ENCODE measurements around the gene LGR5. TPM values are rescaled to one million over a fixed set of nuclear protein-coding genes. Genes with fewer than 3 reads are reported as not detected.

Gene LGR5
- total and polyA plus RNA-seq, 10 of the 15 experiments (the other 5 are each of a cell fraction or from before 2014, with no cell fraction given) = 2.1 TPM; not detected in 9

GRCh38 chr12:71556448-71556847, 116.8 kb downstream of the LGR5 start:
- FAIRE-seq (no peak), ATAC-seq (no peak), DNase-seq (ENCODE audit: low read depth, low spot score) (no peak)
- TF ChIP-seq IRF3 (IDR thresholded peaks at IDR 0.05) (no peak), ZNF592 (IDR thresholded peaks at IDR 0.05) (no peak), SRF (IDR thresholded peaks at IDR 0.05; ENCODE audit: low read depth in 2 of 2, low read length in 2 of 2) (no peak)
- TF ChIP-seq, protein P1, sequence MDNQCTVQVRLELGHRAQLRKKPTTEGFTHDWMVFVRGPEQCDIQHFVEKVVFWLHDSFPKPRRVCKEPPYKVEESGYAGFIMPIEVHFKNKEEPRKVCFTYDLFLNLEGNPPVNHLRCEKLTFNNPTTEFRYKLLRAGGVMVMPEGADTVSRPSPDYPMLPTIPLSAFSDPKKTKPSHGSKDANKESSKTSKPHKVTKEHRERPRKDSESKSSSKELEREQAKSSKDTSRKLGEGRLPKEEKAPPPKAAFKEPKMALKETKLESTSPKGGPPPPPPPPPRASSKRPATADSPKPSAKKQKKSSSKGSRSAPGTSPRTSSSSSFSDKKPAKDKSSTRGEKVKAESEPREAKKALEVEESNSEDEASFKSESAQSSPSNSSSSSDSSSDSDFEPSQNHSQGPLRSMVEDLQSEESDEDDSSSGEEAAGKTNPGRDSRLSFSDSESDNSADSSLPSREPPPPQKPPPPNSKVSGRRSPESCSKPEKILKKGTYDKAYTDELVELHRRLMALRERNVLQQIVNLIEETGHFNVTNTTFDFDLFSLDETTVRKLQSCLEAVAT (IDR thresholded peaks at IDR 0.05) = no peak
- H3K4me3 ChIP-seq = no peak overlapping the region
- ChIA-PET POLR2A (no interaction called here), CTCF (no interaction called here), SMC1A (ENCODE audit: uncharacterized antibody, unreplicated experiment) (interaction anchor here (1.0 kb wide), 1 partner anchor 191 kb away, joined by 3 read pairs; no protein-coding TSS in a partner anchor), RAD21 (ENCODE audit: unreplicated experiment) (no interaction called here)
- H3K36me3 ChIP-seq (ENCODE audit: control insufficient read depth in 2 of 2, insufficient read depth in 2 of 2, low read length in 1 of 2) = no peaks in the 10 kb centered on the region
- H3K79me2 ChIP-seq (ENCODE audit: control insufficient read depth, insufficient read depth, low read length) = no peaks in the 10 kb centered on the region
- no peaks in the 10 kb centered on the region for H3K4me1 ChIP-seq (ENCODE audit: control insufficient read depth, insufficient read depth, low read length)
- no peak overlapping the region for H3K9ac ChIP-seq (ENCODE audit: control insufficient read depth, insufficient read depth, low read length)
- H4K20me1 ChIP-seq (ENCODE audit: control insufficient read depth, insufficient read depth) = no peaks in the 10 kb centered on the region
- in situ Hi-C loops (cut with MboI) (no loop called here), intact Hi-C loops (cut with micrococcal nuclease; ENCODE audit: unreplicated experiment) (no loop called here)
- no peak overlapping the region for H3K4me2 ChIP-seq (ENCODE audit: control insufficient read depth, insufficient read depth)
- H3K27me3 ChIP-seq (replicated peaks in 1 of 2; ENCODE audit: control insufficient read depth in 2 of 2, insufficient read depth in 2 of 2, low read length in 1 of 2) = no peaks in the 10 kb centered on the region; a peak in 1 of 4 replicates
- no peak overlapping the region for H3K27ac ChIP-seq (ENCODE audit: control insufficient read depth, insufficient read depth)
- BruUV-seq (replicated peaks) = no TSS peak
- no peaks in the 10 kb centered on the region for H3K9me3 ChIP-seq (replicated peaks; ENCODE audit: control insufficient read depth, insufficient read depth, low read length)
- no peak overlapping the region for H2AFZ ChIP-seq (ENCODE audit: control insufficient read depth, low read depth, low read length)

All from GM12878 (cell line).